ENCODE data around the gene AXIN1. TPM values are rescaled to one million over a fixed set of nuclear protein-coding genes. Genes with fewer than 3 reads are reported as not detected.

Gene AXIN1
- total and polyA plus RNA-seq, 9 of the 15 experiments (the other 6 are each of a cell fraction or from before 2014, with no cell fraction given): 0.42 to 58.0 (median 25.9) TPM

DNA sequence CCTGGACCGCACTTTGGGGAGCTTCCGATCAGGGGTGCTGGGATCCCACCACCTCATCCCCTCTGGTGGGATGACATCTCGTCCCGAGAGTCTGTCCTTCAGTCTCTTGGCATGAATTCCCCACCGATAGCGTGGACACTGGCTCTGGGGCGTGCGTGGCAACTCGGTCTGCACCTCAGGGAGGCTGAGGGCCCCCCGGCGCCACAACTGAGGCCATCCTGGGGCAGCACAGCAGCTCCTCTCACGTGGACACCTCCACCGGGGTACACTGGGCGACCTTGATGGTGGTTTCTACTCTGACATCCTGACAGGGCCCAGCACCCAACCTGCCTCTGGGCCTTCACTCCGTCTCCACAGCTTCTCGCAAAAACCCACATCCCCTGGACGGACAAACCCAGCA is 61.0 kb downstream of the AXIN1 start:
- no peaks in the 10 kb centered on the region for H3K27me3 ChIP-seq (ENCODE audit: control insufficient read depth in 2 of 2, insufficient read depth in 2 of 2, low read length in 2 of 2)

More for the DNA sequence above, 61.0 kb downstream of the AXIN1 start:
- H3K9me3 ChIP-seq (replicated peaks; ENCODE audit: control insufficient read depth, insufficient read depth, low read depth, low read length): no peaks in the 10 kb centered on the region
- no peak for ATAC-seq
- WGBS (ENCODE audit: insufficient coverage, low coverage, missing lambda C conversion rate): 95% methylated on average over 17 of the region's 17 CpGs
- TF ChIP-seq ZNF695 (CRISPR knock-in tag; IDR thresholded peaks at IDR 0.05) (no peak), CEBPG (CRISPR knock-in tag; IDR thresholded peaks at IDR 0.05) (no peak), CEBPG (tag; conservative IDR thresholded peaks at IDR 0.05 in 1 of 2, IDR thresholded peaks at IDR 0.05 in 1 of 2) (no peak), ZNF274 (IDR thresholded peaks at IDR 0.05; ENCODE audit: borderline replicate concordance, low read depth, low read length) (no peak), NCOA2 (IDR thresholded peaks at IDR 0.05; ENCODE audit: partially characterized antibody in 2 of 2) (no peak), RBBP5 (IDR thresholded peaks at IDR 0.05; ENCODE audit: borderline replicate concordance, insufficient read depth, low read length, poor library complexity, severe bottlenecking) (no peak), CBX1 (IDR thresholded peaks at IDR 0.05; ENCODE audit: low read depth) (no peak)
- TF ChIP-seq, protein P1, sequence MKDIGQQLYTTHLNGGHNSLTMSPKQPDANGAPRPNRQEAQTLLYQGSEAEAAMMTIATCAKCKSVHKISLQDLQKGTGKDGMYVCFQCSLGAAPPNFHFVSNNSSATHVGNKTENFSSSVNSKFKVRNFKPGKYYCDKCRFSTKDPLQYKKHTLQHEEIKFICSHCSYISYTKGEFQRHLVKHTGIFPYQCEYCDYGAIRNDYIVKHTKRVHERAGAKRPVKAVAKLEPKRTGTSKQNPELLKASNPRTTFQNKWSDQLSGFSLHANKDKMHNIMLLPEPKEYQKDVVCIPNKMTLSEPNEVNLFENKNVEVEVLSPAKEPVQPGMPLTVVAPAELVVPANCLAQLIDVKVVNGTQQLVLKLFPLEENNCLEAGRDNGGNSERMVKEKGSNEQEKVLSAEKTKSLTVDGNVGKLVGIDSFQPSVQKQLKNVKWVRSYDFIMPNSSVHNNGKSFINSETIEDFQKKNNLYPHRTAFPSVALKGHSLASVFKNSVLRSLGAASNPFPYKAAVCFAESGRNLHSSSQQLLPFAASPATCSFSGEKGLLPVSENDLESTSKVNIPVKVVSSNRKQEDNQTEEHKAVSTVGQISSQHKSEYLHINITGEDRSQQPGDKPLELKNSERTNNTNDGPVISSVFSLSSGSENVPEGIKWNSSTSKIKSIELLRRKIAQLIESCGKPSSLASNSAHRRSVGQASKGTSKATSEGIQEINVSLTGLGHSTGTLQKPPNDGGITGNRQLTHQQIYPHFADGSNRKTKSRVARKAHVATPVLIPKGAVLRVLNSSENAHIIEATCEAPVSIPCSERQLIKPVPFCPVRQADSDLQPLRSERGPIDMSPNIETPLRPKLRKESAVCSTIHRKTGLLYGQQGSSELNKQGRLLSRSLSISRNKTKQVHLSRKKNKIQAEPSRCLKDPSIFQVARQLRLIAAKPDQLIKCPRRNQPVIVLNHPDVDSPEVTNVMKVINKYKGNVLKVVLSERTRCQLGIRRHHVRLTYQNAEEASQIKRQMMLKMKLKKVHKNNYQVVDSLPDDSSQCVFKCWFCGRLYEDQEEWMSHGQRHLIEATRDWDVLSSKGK (CRISPR knock-in tag; IDR thresholded peaks at IDR 0.05): no peak
- TF ChIP-seq, protein P2, sequence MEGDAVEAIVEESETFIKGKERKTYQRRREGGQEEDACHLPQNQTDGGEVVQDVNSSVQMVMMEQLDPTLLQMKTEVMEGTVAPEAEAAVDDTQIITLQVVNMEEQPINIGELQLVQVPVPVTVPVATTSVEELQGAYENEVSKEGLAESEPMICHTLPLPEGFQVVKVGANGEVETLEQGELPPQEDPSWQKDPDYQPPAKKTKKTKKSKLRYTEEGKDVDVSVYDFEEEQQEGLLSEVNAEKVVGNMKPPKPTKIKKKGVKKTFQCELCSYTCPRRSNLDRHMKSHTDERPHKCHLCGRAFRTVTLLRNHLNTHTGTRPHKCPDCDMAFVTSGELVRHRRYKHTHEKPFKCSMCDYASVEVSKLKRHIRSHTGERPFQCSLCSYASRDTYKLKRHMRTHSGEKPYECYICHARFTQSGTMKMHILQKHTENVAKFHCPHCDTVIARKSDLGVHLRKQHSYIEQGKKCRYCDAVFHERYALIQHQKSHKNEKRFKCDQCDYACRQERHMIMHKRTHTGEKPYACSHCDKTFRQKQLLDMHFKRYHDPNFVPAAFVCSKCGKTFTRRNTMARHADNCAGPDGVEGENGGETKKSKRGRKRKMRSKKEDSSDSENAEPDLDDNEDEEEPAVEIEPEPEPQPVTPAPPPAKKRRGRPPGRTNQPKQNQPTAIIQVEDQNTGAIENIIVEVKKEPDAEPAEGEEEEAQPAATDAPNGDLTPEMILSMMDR (IDR thresholded peaks at IDR 0.05 in 2 of 3, conservative IDR thresholded peaks at IDR 0.05 in 1 of 3; ENCODE audit: insufficient read depth in 2 of 3, low read depth in 1 of 3, low read length in 3 of 3): no peak
- TF ChIP-seq, protein P3, sequence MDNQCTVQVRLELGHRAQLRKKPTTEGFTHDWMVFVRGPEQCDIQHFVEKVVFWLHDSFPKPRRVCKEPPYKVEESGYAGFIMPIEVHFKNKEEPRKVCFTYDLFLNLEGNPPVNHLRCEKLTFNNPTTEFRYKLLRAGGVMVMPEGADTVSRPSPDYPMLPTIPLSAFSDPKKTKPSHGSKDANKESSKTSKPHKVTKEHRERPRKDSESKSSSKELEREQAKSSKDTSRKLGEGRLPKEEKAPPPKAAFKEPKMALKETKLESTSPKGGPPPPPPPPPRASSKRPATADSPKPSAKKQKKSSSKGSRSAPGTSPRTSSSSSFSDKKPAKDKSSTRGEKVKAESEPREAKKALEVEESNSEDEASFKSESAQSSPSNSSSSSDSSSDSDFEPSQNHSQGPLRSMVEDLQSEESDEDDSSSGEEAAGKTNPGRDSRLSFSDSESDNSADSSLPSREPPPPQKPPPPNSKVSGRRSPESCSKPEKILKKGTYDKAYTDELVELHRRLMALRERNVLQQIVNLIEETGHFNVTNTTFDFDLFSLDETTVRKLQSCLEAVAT (IDR thresholded peaks at IDR 0.05): no peak
- in situ Hi-C loops (cut with MboI) (no loop called here), intact Hi-C loops (cut with micrococcal nuclease) (no loop called here)
- H3K9me1 ChIP-seq (ENCODE audit: control insufficient read depth, insufficient read depth, low read length): no peaks in the 10 kb centered on the region
- H3K4me2 ChIP-seq (ENCODE audit: insufficient read depth, low read length): no peak overlapping the region
- H3K27ac ChIP-seq (ENCODE audit: extremely low read depth, low read depth, low read length): no peak overlapping the region
- H4K20me1 ChIP-seq (replicated peaks; ENCODE audit: control insufficient read depth, insufficient read depth, low read length): no peaks in the 10 kb centered on the region
- ChIA-PET POLR2A (interaction anchor here (0.7 kb wide), 1 partner anchor 57 kb away, joined by 3 read pairs; no protein-coding TSS in a partner anchor), CTCF (ENCODE audit: low intra/inter-chr PET ratio) (no interaction called here)
- H2AFZ ChIP-seq (ENCODE audit: low read depth, low read length): no peak overlapping the region
- DNase-seq (ENCODE audit: extremely low read depth in 1 of 4, low spot score in 3 of 4): no peak
- BruUV-seq (replicated peaks): no TSS peak
- H3K36me3 ChIP-seq (ENCODE audit: control insufficient read depth, insufficient read depth, low read length): peaks cover 83% of the 10 kb centered on the region; the same call in 1 of the 3 replicates
- no peak overlapping the region; a peak in 1 of 4 replicates for H3K9ac ChIP-seq (ENCODE audit: insufficient read depth in 1 of 2, low read depth in 2 of 2, low read length in 2 of 2)
- H3K79me2 ChIP-seq (ENCODE audit: control insufficient read depth, insufficient read depth, low read length): no peaks in the 10 kb centered on the region
- peaks cover 0 to 28% of the 10 kb centered on the region in 2 experiments; a peak in 2 of 5 replicates for H3K4me1 ChIP-seq (replicated peaks in 1 of 2; ENCODE audit: control insufficient read depth in 2 of 2, insufficient read depth in 2 of 2, low read length in 2 of 2)
- no peak overlapping the region for H3K4me3 ChIP-seq
- FAIRE-seq: no peak

Data from K562 (cell line).